Heart left ventricle (tissue), 16 donors: Measurements from ENCODE around the gene PCCA. TPM values are rescaled to one million over a fixed set of nuclear protein-coding genes. Genes with fewer than 3 reads are reported as not detected.

Experiments
- ATAC-seq, 4 donors: fragments of 200-7000 bp; cut with Tn5 transposase; one replicate each; pipeline ENCODE4 v1.9.1; 2020 to 2022; ENCODE audit warnings: moderate library complexity in 4 of 4, mild to moderate bottlenecking in 3 of 4, moderate number of reproducible peaks in 1 of 4
- DNase-seq, 5 donors: peaks; one replicate each; pipeline ENCODE4 v3.0.0-alpha.2; 2020
- H3K27ac ChIP-seq, 12 donors: fragments of 200-600 bp; sonication (generic) in 4 of 12; one replicate each; pipeline versions ENCODE4 v1.5.0 to v1.8.0; 2016 to 2022; ENCODE audit warnings: mild to moderate bottlenecking in 2 of 12
- H3K27me3 ChIP-seq, 9 donors: fragments of 200-600 bp; sonication (generic) in 2 of 9; one replicate each; pipeline versions ENCODE4 v1.5.1 to v1.8.0; 2016 to 2022; ENCODE audit warnings: mild to moderate bottlenecking in 3 of 9
- H3K36me3 ChIP-seq, 9 donors: fragments of 200-600 bp; sonication (generic) in 2 of 9; one replicate each; pipeline versions ENCODE4 v1.5.0 to v1.8.0; 2018 to 2022; ENCODE audit warnings: mild to moderate bottlenecking in 2 of 9
- H3K4me1 ChIP-seq, 12 donors: fragments of 200-600 bp; sonication (generic) in 4 of 12; one replicate each; pipeline versions ENCODE4 v1.5.0 to v1.8.0; 2016 to 2022; ENCODE audit warnings: mild to moderate bottlenecking in 3 of 12
- H3K4me3 ChIP-seq, 12 donors: fragments of 200-600 bp; sonication (generic) in 4 of 12; one replicate each; pipeline versions ENCODE4 v1.5.0 to v1.8.0; 2017 to 2022; ENCODE audit warnings: mild to moderate bottlenecking in 9 of 12, moderate library complexity in 4 of 12
- H3K9me3 ChIP-seq, 12 donors: fragments of 200-600 bp; sonication (generic) in 4 of 12; one replicate each; pipeline versions ENCODE4 v1.5.0 to v1.8.0; 2016 to 2022; ENCODE audit warnings: mild to moderate bottlenecking in 1 of 12
- POLR2A ChIP-seq, 2 donors: fragments of 450-650 bp; IDR thresholded peaks; one replicate each; pipeline ENCODE4 v1.6.1; 2017; ENCODE audit warnings: antibody characterized with exemption in 2 of 2, mild to moderate bottlenecking in 2 of 2, moderate library complexity in 2 of 2
- WGBS, 4 donors: extraction: QIAGEN DNeasy Blood & Tissue Kit in 2 of 4; methylation state at CpG; one replicate each; pipeline versions ENCODE4 v1.1.5 to v1.1.7; 2013 to 2018; 5-methylcytosine and 5-hydroxymethylcytosine counted together
- intact Hi-C, 10 donors: fragments of 100-400 bp; cut with DNase I; formaldehyde crosslinking; loops; one replicate each; pipeline versions ENCODE4 v1.11.1 to v1.14.2; 2022
- polyA plus RNA-seq, 2 donors: library from polyadenylated mRNA; stranded (reverse); fragments of 200-250 nt; gene quantifications; one replicate each; pipeline ENCODE4 v1.2.3, GENCODE V29; 2013
- total RNA-seq, 9 donors: library from RNA; depleted of rRNA in 2 of 9; stranded (reverse); fragments of >200 nt in 2 of 9; fragmentation: NEBNext Ultra II Directional in 3 of 9; extraction: Animal tissue kit (Norgen Biotek cat#: 25700) in 3 of 9; gene quantifications; one replicate each; pipeline versions ENCODE4 v1.1.0 to v1.2.4, GENCODE V29; 2016 to 2023
- TF ChIP-seq, protein P1 (sequence below), 12 donors: fragments of 200-600 bp; sonication (generic) in 4 of 12; IDR thresholded peaks; one replicate each; pipeline versions ENCODE4 v1.5.0 to v1.8.0; 2018 to 2022; ENCODE audit warnings: antibody characterized with exemption in 12 of 12, mild to moderate bottlenecking in 5 of 12
- donor health status: ischemic (EF 13 %, LVEDD 7.1; RV severe dilation, severe dysfunction).
- donor health status: healthy with polysubstance abuse.
- donor health status: DM: no; HTN: yes; CAD: no.
- donor health status: DM: no; HTN: no; CAD: no.
- donor health status: ischemic (EF 25% LVEDD 6.9; RV normal size, moderate dysfunction).
- donor health status: ischemic (EF 25% LVEDD 5.7; RV mildly dilated, moderate dysfunction).
- donor health status: healthy.
- donor health status: DM: yes; HTN: yes; CAD: no.
- donor health status: ischemic (EF 35%, LVEDD 5.7; RV mildly dilated, moderate dysfunction).
- donor health status: nonischemic (EF 11% LVEDD 7.7; RV severe dilation, severe dysfunction).
- donor health status: DM: yes; HTN: yes; CAD: no.
- donor health status: PGD.
- donor health status: ischemic (EF 29% LVEDD 5.4; RV normal size, mild dysfunction).
- donor health status: nonischemic (EF 23%, LVEDD 6.1; RV moderate dilation, normal function).

The PCCA gene
- total and polyA plus RNA-seq, 11 donors = 25.6 to 67.0 (median 40.9) TPM

DNA sequence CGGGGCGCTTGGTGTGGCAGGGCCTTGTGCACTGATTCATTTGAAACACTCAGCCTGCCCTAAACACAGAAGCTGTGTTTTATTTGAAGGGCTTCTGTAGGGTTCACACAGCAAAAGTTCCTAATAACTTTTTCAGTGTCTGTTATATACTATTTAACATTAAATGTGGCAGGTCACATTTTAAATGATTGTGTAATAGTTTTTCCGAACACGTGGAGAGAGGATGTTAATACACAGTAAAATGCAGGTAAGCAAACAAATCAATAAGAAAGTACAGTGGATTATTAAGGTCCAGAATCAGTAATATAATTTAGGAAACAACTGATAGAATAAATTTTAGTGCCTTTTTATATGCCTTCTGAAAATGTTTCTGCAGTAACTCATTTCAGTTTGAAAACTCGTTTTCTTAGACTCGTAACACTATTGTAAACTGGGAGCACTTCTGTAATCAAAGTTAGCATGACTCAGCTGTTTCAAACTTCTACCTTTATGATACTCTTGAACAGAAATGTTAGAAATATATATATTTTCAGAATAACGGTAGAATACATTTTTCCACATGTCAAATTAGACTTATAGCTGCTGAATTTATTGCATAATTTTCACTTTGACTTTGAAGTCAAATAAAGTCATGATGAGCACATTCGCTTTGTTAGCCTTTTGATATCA, 429.6 kb downstream of the PCCA start:
- Histone ChIP-seq H3K9me3 (no peaks in the 10 kb centered on the region), H3K27ac (no peak overlapping the region), H3K36me3 (peaks cover 0 to 12% (median 0%) of the 10 kb centered on the region in 9 donors), H3K27me3 (no peaks in the 10 kb centered on the region), H3K4me3 (no peak overlapping the region), H3K4me1 (peaks cover 0 to 9% (median 0%) of the 10 kb centered on the region in 12 donors)
- no peak for DNase-seq
- 95 to 98% (median 97%) methylated on average over 8 of the region's 8 CpGs for WGBS, 4 donors
- ATAC-seq = no peak
- TF ChIP-seq POLR2A (IDR thresholded peaks at IDR 0.05) = no peak
- TF ChIP-seq, protein P1, sequence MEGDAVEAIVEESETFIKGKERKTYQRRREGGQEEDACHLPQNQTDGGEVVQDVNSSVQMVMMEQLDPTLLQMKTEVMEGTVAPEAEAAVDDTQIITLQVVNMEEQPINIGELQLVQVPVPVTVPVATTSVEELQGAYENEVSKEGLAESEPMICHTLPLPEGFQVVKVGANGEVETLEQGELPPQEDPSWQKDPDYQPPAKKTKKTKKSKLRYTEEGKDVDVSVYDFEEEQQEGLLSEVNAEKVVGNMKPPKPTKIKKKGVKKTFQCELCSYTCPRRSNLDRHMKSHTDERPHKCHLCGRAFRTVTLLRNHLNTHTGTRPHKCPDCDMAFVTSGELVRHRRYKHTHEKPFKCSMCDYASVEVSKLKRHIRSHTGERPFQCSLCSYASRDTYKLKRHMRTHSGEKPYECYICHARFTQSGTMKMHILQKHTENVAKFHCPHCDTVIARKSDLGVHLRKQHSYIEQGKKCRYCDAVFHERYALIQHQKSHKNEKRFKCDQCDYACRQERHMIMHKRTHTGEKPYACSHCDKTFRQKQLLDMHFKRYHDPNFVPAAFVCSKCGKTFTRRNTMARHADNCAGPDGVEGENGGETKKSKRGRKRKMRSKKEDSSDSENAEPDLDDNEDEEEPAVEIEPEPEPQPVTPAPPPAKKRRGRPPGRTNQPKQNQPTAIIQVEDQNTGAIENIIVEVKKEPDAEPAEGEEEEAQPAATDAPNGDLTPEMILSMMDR (IDR thresholded peaks at IDR 0.05) = no peak
- intact Hi-C loops = loop anchor here in 5 of 10 donors (5.0 to 10.0 kb wide), 3 partner anchors 274 to 601 kb away; no protein-coding TSS in a partner anchor

DNA sequence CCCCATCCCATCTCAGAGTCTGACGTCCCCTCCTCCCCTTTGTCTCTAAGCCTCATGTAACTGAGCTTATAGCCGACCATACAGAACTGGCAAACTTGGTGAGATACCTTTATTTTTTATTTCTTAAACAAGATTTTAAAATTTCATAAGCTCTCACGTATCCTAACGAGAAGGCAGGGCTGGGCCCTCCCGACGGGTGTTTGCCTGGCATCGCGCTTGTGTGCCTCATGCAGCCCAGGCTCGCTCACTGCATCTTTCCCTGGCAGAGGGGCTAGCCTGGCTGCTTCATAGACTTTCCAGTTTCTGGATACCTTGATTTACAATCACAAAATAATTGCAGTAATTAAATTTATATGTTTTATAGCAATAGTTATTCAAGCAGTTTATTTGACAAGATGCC, 430.7 kb downstream of the PCCA start:
- no peak for TF ChIP-seq POLR2A (IDR thresholded peaks at IDR 0.05)
- TF ChIP-seq, protein P1 (IDR thresholded peaks at IDR 0.05) = no peak
- 96 to 99% (median 97%) methylated on average over 9 of the region's 9 CpGs for WGBS, 4 donors

DNA sequence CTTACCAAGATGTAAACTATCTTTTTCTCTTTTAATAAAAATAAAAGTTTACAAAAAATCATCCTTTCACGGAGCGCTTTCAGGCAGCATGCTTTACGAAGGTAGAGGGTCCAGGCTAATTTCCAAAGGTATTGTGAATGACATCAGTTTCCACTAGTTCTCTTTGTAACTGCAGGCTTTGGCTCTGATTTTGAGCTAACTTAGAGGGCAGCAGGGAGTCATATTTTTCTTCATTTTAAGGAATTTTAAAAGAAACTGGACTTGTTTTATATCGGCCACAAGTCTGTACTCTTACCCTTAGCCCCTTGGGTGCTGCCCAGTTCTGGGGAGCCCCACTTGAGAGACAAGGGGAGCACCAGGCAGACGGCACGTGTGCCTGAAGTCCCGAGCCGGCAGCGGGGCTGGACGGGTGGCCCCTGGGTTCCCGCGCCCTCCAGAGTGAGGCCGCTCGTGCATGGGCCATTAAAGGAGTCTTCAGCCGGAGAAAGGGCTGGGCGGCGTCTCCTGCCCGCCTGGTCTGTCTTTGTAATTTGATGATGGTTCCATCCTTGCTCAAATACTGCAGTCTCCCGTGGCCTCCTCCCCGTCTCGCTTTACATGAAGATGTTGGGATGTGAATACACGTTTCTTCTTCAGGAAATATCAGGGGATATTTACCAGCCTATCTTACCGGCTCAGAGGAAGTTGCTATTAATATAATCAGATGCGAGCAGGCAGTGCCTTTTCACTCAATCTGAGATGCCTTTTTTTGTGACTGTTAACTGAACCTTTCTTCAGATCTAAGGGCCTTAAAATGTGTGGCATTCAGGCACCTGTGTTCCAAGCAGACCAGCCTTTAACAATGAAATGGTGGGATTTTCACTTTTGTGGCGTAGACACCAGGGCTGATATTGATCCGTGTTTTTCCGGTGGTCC, 432.3 kb downstream of the PCCA start:
- ATAC-seq (no peak), DNase-seq (no peak)
- H3K36me3 ChIP-seq = peaks cover 0 to 2% (median 0%) of the 10 kb centered on the region in 9 donors
- no peak overlapping the region for H3K27ac ChIP-seq
- H3K9me3 ChIP-seq = no peaks in the 10 kb centered on the region
- no peak overlapping the region for H3K4me3 ChIP-seq
- intact Hi-C loops = no loop called here
- whole genome bisulfite sequencing, 4 donors = 80 to 86% (median 85%) methylated on average over 27 of the region's 27 CpGs
- H3K4me1 ChIP-seq = no peaks in the 10 kb centered on the region
- TF ChIP-seq, protein P1 (IDR thresholded peaks at IDR 0.05) = no peak
- no peak for TF ChIP-seq POLR2A (IDR thresholded peaks at IDR 0.05)
- H3K27me3 ChIP-seq = no peaks in the 10 kb centered on the region

More for the DNA sequence above, 430.7 kb downstream of the PCCA start:
- intact Hi-C loops = loop anchor here in 5 of 10 donors (5.0 to 10.0 kb wide), 3 partner anchors 275 to 602 kb away; no protein-coding TSS in a partner anchor
- no peak overlapping the region for H3K4me3 ChIP-seq
- ATAC-seq (no peak), DNase-seq (no peak)
- no peak overlapping the region for H3K27ac ChIP-seq
- no peaks in the 10 kb centered on the region for H3K27me3 ChIP-seq
- H3K36me3 ChIP-seq = peaks cover 0 to 12% (median 0%) of the 10 kb centered on the region in 9 donors
- H3K9me3 ChIP-seq = no peaks in the 10 kb centered on the region
- peaks cover 0 to 3% (median 0%) of the 10 kb centered on the region in 12 donors for H3K4me1 ChIP-seq
